NK-92 (cell line): ENCODE results near the gene RAB8A.
"Not testable (repeated sequence)": the region's sequence is repeated elsewhere in the genome, so short reads cannot be mapped to it uniquely, and the experiment has no call there.

ENCODE experiments used
- DNase-seq: peaks from one replicate; lab custom pipeline; 2025; ENCODE audit not compliant: unreplicated experiment; lab: John Stamatoyannopoulos, UW

RAB8A gene

DNA sequence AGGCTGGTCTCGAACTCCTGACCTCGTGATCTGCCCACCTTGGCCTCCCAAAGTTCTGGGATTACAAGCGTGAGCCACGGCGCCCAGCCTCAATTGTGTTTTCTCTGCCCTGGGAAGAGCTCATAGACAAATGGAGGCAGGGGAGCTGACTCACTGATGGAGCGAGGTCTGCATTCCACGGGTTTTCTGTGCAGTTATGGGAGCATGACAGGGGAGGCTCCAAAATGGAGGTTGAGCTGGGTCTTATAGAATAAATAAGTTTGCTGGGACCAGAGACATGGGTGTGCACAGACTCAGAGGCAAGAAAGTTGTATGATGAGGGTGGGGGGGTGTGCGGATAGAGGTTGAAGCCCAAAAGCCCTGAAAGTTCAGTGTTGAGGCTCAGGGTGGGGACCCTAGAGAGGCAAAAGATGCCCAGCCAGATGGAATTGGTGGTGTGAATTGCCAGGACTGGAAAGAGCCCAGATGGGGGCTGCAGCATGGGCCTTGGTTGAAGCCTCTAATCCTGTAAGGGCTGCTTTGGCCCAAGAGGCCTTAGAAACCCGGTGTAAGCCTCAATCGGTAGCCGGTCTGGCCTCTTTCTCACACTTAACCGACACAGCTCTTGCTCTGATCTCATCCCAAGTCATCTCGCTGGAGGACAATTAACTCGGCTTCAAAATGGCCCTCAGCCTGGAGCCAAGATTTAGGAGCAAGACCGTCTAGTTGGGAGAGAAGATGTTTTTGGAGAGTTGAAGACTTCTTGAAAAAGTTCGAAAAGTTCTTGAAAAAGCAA lies 33.5 kb upstream of the RAB8A start:
- DNase-seq: no peak

DNA sequence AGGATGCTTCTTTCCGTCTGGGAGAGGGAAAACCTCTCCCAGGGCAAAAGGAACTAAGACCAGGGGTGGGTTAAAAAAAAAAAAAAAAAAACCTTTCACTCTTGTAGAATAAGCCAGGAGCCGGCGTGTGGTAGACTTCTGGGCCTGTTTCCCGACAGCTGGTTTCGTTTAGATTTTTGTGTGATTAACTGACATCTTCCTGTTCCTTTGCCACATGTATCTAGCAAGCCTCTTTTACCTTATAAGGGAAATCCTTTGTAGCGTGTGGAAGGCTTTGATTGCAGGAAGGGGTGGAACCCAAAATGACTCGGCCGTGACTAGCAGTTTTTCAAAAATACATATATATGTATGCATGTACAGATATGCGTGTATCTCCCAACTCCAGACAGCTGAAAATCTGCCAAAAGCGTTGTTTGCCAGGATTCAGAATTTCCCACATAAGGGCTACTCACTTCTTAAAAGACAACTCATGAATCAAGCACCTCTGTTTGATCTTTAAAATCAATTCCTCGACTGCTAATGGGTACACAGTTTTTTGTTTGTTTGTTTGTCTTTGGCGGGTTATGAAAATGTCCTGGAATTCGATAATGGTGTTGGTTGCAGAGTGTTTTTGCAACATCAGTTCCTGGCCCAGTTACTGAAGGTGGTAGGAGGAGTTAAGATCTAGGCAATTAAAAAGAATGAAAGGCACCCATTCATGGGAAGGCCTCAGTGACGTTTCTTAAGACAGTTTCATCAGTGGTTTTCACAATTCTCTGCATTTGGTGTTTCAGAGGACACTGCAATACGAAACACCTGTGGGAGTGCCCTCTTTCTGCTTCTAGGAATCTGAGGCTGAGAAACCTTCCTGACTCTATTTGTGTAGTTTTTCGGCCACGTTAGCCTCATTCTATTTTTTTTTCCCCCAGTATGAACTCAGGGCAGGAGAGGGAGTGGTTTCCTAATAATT lies 32.7 kb upstream of the RAB8A start:
- DNase-seq: no peak

GRCh38 chr19:16084067-16084685 lies 27.5 kb upstream of the RAB8A start:
- no peak for DNase-seq

- no peak for DNase-seq
Observed at GRCh38 chr19:16085115-16085514, 26.6 kb upstream of the RAB8A start.

- DNase-seq: not testable (repeated sequence)
Observed at GRCh38 chr19:16087404-16087803, 24.3 kb upstream of the RAB8A start.

DNA sequence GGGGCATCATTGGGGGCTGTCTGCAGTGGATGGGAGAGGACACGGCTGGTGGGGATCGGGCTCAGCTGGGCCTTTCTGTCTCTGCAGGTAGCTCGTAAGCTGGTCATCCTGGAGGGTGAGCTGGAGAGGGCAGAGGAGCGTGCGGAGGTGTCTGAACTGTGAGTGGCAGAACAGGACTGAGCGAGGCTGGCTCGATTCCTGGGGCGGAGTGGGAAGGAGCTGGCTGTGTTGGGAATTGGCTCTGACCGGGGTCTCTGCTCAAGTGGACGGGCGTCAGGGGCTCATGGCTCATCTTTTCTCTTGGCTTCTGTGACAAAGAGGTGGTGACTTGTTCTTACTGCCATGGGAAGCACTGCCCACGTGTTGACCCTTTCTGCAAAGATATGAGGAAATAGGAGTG lies 23.7 kb upstream of the RAB8A start:
- DNase-seq: no peak

GRCh38 chr19:16088351-16089009 lies 23.2 kb upstream of the RAB8A start:
- no peak for DNase-seq

GRCh38 chr19:16089010-16089846 lies 22.5 kb upstream of the RAB8A start:
- DNase-seq: no peak

GRCh38 chr19:16091546-16092475 lies 19.9 kb upstream of the RAB8A start:
- DNase-seq: no peak

- DNase-seq: no peak
Observed at GRCh38 chr19:16094360-16095070, 17.2 kb upstream of the RAB8A start.

- no peak for DNase-seq
Observed at GRCh38 chr19:16095071-16095571, 16.6 kb upstream of the RAB8A start.

GRCh38 chr19:16096280-16096855 lies 15.3 kb upstream of the RAB8A start:
- no peak for DNase-seq

GRCh38 chr19:16098416-16098768 lies 13.3 kb upstream of the RAB8A start:
- no peak for DNase-seq

DNA sequence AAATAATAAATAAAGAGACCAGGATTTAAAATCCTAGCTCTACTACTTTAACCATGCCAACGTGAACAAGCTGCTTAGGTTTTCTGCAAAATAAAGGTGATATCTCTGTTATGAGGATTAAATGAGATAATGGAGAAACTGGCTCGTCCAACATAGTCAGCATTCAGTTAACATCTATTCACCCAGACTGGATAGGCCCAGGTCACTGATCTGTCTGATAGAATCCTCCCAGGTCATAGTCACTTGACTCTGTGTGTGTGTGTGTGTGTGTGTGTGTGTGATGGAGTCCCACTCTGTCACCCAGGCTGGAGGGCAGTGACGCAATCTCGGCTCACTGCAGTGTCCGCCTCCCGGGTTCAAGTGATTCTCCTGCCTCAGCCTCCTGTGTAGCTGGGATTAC lies 12.9 kb upstream of the RAB8A start:
- no peak for DNase-seq

- DNase-seq: not testable (repeated sequence)
Observed at GRCh38 chr19:16099314-16099965, 12.2 kb upstream of the RAB8A start.

DNA sequence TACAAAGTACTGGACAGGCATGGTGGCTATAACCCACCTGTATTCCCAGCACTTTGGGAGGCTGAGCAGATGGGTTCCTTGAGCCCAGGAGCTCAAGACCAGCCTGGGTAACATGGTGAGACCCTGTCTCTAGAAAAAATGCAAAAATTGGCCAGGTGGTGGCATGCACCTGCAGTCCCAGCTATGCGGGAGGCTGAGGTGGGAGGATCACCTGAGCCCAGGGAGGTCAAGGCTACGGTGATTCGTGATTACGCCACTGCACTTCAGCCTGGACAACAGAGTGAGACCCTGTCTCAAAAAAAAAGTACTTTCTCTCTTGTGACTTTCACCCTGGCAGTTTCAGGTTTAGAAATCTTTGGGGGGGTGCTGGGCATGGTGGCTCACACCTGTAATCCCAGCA lies 11.2 kb upstream of the RAB8A start:
- no peak for DNase-seq

GRCh38 chr19:16104722-16105121 lies 7.0 kb upstream of the RAB8A start:
- no peak for DNase-seq

- no peak for DNase-seq
Observed at GRCh38 chr19:16106121-16106520, 5.6 kb upstream of the RAB8A start.
